Measurements from ENCODE around the gene GPR149. TPM values are rescaled to one million over a fixed set of nuclear protein-coding genes. Genes with fewer than 3 reads are reported as not detected.

GPR149 gene
- total and polyA plus RNA-seq, 7 donors = not detected

- Histone ChIP-seq H3K9me3 (no peaks in the 10 kb centered on the region), H3K4me1 (no peaks in the 10 kb centered on the region), H3K27ac (no peak overlapping the region), H3K27me3 (no peaks in the 10 kb centered on the region), H3K36me3 (peaks cover 27 to 89% (median 39%) of the 10 kb centered on the region in 4 donors), H3K4me3 (no peak overlapping the region)
- TF ChIP-seq POLR2A (IDR thresholded peaks at IDR 0.05) = no peak
- TF ChIP-seq EP300 (IDR thresholded peaks at IDR 0.05) = no peak
- no peak for TF ChIP-seq CTCF (IDR thresholded peaks at IDR 0.05)
- TF ChIP-seq POLR2AphosphoS5 (IDR thresholded peaks at IDR 0.05) = no peak
- intact Hi-C loops (cut with DNase I) = no loop called here
- 87 to 93% methylated on average over 3 of the region's 3 CpGs for WGBS, 2 donors
- no peak for DNase-seq
These were observed 125.1 kb downstream of the GPR149 start for GRCh38 chr3:154304936-154305335.

- H3K36me3 ChIP-seq = peaks cover 27 to 91% (median 41%) of the 10 kb centered on the region in 4 donors
- no peak overlapping the region for H3K27ac ChIP-seq
- no peaks in the 10 kb centered on the region for H3K27me3 ChIP-seq
- intact Hi-C loops (cut with DNase I) = no loop called here
- DNase-seq = no peak
- TF ChIP-seq CTCF (IDR thresholded peaks at IDR 0.05) = no peak
- TF ChIP-seq POLR2A (IDR thresholded peaks at IDR 0.05) = no peak
- no peak for TF ChIP-seq POLR2AphosphoS5 (IDR thresholded peaks at IDR 0.05)
- no peak for TF ChIP-seq EP300 (IDR thresholded peaks at IDR 0.05)
- H3K9me3 ChIP-seq = no peaks in the 10 kb centered on the region
- H3K4me3 ChIP-seq = no peak overlapping the region
- H3K4me1 ChIP-seq = no peaks in the 10 kb centered on the region
These were observed 125.7 kb downstream of the GPR149 start for GRCh38 chr3:154304116-154304786.

- TF ChIP-seq EP300 (IDR thresholded peaks at IDR 0.05) (no peak), POLR2A (IDR thresholded peaks at IDR 0.05) (no peak), POLR2AphosphoS5 (IDR thresholded peaks at IDR 0.05) (no peak), CTCF (IDR thresholded peaks at IDR 0.05) (no peak)
- intact Hi-C loops (cut with DNase I) = no loop called here
- no peaks in the 10 kb centered on the region for H3K27me3 ChIP-seq
- H3K36me3 ChIP-seq = peaks cover 27 to 99% (median 43%) of the 10 kb centered on the region in 4 donors
- no peaks in the 10 kb centered on the region for H3K4me1 ChIP-seq
- H3K27ac ChIP-seq = no peak overlapping the region
- WGBS, 2 donors = 93 to 94% methylated on average over 3 of the region's 3 CpGs
- H3K9me3 ChIP-seq = no peaks in the 10 kb centered on the region
- DNase-seq = no peak
- H3K4me3 ChIP-seq = no peak overlapping the region
These were observed 128.4 kb downstream of the GPR149 start for GRCh38 chr3:154301561-154301960.

GRCh38 chr3:154294016-154294415 is 136.0 kb downstream of the GPR149 start:
- peaks cover 11 to 92% (median 17%) of the 10 kb centered on the region in 4 donors for H3K36me3 ChIP-seq
- WGBS, 2 donors = 94 to 97% methylated on average over 2 of the region's 2 CpGs

More at GRCh38 chr3:154294016-154294415, 136.0 kb downstream of the GPR149 start:
- no peak for DNase-seq
- TF ChIP-seq POLR2A (IDR thresholded peaks at IDR 0.05) = no peak
- no peak for TF ChIP-seq POLR2AphosphoS5 (IDR thresholded peaks at IDR 0.05)
- TF ChIP-seq EP300 (IDR thresholded peaks at IDR 0.05) = no peak
- no peak for TF ChIP-seq CTCF (IDR thresholded peaks at IDR 0.05)
- Histone ChIP-seq H3K4me3 (no peak overlapping the region), H3K27ac (no peak overlapping the region), H3K27me3 (no peaks in the 10 kb centered on the region), H3K4me1 (no peaks in the 10 kb centered on the region), H3K9me3 (no peaks in the 10 kb centered on the region)
- intact Hi-C loops (cut with DNase I) = no loop called here
